ENCODE data around the gene ZNF626.
"Not testable (repeated sequence)": the region's sequence is repeated elsewhere in the genome, so short reads cannot be mapped to it uniquely, and the experiment has no call there.

The ZNF626 gene

GRCh38 chr19:20640023-20640422 lies 21.3 kb downstream of the ZNF626 start:
- ATAC-seq, result no peak
- TF ChIP-seq ARNTL (CRISPR knock-in tag; IDR thresholded peaks at IDR 0.05; ENCODE audit: borderline replicate concordance, low read depth) (no peak), ZNF8 (CRISPR knock-in tag; IDR thresholded peaks at IDR 0.05) (no peak), ESRRG (CRISPR knock-in tag; IDR thresholded peaks at IDR 0.05) (no peak), TOX (CRISPR knock-in tag; IDR thresholded peaks at IDR 0.05; ENCODE audit: borderline replicate concordance) (no peak), TCF4 (CRISPR knock-in tag; IDR thresholded peaks at IDR 0.05; ENCODE audit: borderline replicate concordance) (no peak), ISL1 (CRISPR knock-in tag; IDR thresholded peaks at IDR 0.05) (no peak), CSRNP3 (CRISPR knock-in tag; IDR thresholded peaks at IDR 0.05) (no peak), ZFP3 (CRISPR knock-in tag; IDR thresholded peaks at IDR 0.05) (no peak), SNAI2 (CRISPR knock-in tag; IDR thresholded peaks at IDR 0.05) (no peak), GLIS3 (CRISPR knock-in tag; IDR thresholded peaks at IDR 0.05) (no peak), ZFP30 (CRISPR knock-in tag; IDR thresholded peaks at IDR 0.05) (no peak), PATZ1 (CRISPR knock-in tag; IDR thresholded peaks at IDR 0.05; ENCODE audit: borderline replicate concordance) (no peak), ZC3H10 (CRISPR knock-in tag; IDR thresholded peaks at IDR 0.05) (no peak), OSR1 (CRISPR knock-in tag; IDR thresholded peaks at IDR 0.05) (no peak), ZNF565 (CRISPR knock-in tag; conservative IDR thresholded peaks at IDR 0.05; ENCODE audit: low read depth) (no peak), TSHZ2 (CRISPR knock-in tag; IDR thresholded peaks at IDR 0.05) (no peak), PPARA (CRISPR knock-in tag; IDR thresholded peaks at IDR 0.05; ENCODE audit: borderline replicate concordance) (no peak), CSDC2 (CRISPR knock-in tag; IDR thresholded peaks at IDR 0.05) (no peak)

GRCh38 chr19:20624560-20624959 lies 36.8 kb downstream of the ZNF626 start:
- ATAC-seq, result not testable (repeated sequence)

GRCh38 chr19:20616071-20616470 lies 45.3 kb downstream of the ZNF626 start:
- ATAC-seq, result no peak
- TF ChIP-seq GLIS3 (CRISPR knock-in tag; IDR thresholded peaks at IDR 0.05) (no peak), TSHZ2 (CRISPR knock-in tag; IDR thresholded peaks at IDR 0.05) (no peak), RARB (CRISPR knock-in tag; IDR thresholded peaks at IDR 0.05) (no peak), TCF4 (CRISPR knock-in tag; IDR thresholded peaks at IDR 0.05; ENCODE audit: borderline replicate concordance) (no peak), OSR1 (CRISPR knock-in tag; IDR thresholded peaks at IDR 0.05) (no peak)

GRCh38 chr19:20614971-20615370 lies 46.4 kb downstream of the ZNF626 start:
- not testable (repeated sequence) for ATAC-seq
